Hematopoietic multipotent progenitor cell treated with erythropoietin and hydrocortisone succinate and interleukin-3 and kit ligand, for 15 days (in vitro differentiated cells): ENCODE measurements around the gene TPCN1.

Experiments used
- DNase-seq: peaks from one replicate; pipeline ENCODE4 v3.0.0-alpha.2; 2015; ENCODE audit warnings: low spot score

The TPCN1 gene

DNA sequence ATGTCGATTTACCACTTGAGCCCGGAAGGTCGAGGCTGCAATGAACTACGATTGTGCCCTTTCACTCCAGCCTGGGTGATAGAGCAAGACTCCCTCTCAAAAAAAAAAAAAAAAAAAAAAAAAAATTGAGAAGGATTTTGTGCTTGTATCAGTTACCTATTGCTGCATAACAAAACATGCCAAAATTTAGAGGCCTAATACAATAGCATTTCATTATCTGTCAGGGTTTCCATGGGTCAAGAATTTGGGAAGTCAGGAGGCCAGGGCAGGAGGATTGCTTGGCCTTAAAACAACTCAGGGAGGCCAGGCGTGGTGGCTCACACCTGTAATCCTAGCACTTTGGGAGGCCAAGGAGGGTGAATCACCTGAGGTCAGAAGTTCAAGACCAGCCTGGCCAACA lies 118.3 kb downstream of the TPCN1 start:
- no peak for DNase-seq

DNA sequence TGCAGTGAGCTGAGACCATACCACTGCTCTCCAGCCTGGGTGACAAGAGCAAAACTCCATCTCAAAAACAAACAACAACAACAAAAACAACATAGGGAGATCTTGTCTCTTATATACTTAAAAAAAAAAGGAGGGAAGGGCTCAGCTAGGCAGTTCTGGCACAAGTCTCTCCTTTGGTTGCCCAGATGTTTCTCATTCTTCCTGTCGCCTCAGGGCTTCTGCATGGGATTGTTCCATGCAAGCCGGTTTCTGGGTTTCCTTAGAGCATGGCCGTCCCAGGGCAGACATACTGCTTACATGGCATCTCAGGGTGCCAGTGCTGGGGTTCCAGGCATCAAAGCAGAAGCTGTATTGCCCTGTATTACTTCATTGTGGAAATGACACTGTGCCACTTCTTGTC lies 118.8 kb downstream of the TPCN1 start:
- DNase-seq: no peak

DNA sequence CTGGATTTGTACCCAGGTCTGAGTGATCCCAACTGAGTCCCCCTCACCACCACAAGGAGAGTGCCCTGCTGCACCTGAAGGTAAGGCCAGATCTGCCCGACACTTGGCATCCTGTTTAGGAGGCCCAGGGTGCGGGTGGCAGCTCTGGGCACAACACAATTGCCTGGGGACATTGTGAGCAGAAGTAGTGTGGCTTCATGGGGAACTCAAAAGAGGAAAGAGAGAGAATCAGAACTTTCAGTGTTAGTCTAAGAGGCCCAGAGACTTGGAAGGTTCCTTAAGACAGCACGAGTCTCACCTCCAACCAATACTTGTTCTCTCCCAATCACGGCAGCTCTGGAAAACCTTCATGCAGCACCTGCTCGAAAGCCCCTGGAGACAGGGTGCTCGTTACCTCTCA lies 120.3 kb downstream of the TPCN1 start:
- no peak for DNase-seq

DNA sequence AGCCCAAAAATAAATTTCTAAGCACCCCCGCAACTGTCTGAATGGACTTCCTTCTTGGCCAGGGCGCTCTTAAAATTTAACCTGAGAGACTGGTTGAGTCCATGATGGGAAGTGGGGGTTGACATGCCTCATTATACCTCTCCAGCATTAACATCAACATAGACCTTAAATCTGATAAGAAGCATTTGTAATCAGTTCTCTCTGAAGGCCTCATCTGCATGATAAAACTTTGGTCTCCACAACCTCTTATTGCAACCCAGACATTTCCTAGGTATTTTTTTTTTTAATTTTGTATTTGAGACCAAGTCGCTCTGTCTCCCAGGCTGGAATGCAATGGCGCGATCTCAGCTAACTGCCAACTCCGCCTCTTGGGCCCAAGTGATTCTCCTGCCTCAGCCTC lies 124.1 kb downstream of the TPCN1 start:
- DNase-seq: no peak

DNA sequence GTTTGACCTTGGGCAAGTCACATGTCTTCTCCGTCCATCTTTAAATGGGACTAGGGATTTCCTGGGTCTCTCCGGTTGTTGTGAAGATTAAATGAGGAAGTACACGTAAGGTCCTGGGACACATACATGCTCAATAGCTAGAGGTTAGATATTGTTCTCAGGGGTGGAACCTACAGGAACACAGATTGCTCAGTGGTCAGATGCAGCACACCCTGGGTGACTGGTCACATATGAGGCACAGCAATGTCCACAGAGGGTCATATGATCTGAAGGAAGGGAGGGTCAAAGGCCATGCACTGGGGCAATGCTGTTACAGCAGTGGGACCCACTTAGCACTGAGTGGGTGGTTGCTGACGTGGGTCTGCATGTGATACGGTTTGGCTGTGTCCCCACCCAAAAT lies 125.1 kb downstream of the TPCN1 start:
- no peak for DNase-seq

DNA sequence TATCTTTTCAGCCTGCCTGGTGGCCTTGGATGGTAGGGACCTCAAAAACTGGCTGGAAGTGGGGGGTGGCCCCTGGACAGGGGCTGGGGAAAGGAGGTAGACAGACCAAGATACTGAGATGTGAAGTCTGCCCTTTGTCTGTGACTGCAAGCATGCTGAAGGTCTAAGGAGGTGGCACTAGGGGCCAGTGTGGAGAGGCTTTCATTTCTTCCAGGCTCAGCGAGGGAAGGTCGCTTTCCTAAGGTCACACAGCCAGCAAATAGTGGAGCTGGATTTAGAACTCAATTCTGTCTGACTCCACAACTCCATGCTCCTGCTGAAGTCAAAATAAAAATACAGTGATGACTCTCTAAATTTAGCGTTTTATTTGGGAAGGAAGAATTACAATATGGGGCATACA lies 125.8 kb downstream of the TPCN1 start:
- DNase-seq: no peak

DNA sequence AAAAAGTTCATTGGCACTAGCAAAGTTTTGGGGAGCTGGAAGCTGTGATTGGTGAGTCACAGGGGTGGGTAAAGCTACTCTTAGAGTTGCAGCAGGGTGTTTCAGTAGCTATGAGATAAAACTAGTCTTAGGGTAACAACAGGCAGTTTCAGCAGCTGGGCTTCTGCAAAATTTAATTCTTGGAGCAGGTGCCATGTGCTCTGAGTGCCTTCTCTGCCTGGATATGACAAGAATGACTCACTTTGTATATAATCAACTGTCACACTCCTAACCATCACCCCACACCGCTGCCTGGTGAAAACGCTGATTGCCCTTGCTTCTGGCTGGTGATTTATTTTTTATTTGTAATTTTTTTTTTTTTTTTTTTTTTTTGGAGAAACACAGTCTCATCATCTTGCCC lies 126.6 kb downstream of the TPCN1 start:
- DNase-seq: peak; percentile 23
